Stimulated activated CD8-positive, alpha-beta memory T cell treated with anti-CD3 and anti-CD28 coated beads, Interleukin-7, amount 100 ng/mL, for 48 hours (primary cell): Measurements from ENCODE around the gene SNN.
A peak's percentile ranks its signal among the peaks of the same experiment; 100 is the strongest.

ENCODE experiments used
- DNase-seq, 2 donors: peaks; one replicate each; pipeline ENCODE4 v3.0.0-alpha.2; 2020; ENCODE audit warnings: low read depth in 1 of 2; ENCODE audit errors: extremely low read depth in 1 of 2

SNN gene

DNA sequence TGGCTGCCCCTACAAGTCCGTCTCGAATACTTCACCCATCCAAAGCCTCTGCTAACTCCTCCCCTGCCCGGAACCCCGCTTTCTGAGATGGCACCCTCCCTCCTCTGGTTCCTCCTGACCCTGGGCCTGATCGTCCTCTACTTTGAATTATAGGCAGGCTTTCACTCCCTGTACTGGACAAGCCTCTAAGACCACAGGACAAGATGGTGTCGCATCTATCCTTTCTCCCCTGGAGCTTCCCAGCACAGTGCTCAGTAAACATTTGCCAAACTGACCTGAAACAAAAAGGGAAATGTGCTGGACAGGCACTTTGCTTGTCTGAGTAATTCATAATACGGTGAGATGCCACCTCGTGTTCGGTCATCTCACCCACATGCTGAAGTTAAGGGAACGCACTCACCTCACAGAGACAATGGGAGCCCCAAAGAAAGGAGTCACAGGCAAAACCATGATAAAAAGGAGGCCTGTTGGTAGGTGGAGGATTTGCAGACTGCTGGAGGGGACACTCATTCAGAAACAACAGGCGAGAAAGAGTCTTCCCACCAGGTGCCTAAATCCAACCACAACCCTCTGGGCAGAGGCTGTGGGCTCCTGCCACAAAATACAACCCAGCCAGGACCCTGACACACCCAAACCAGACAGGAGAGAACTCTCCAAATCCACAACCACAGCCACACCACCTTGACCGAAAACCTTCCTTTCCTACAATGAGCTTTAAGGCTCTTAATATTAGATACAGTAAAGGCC is 28.2 kb downstream of the SNN start:
- peak in 1 of 2 donors; percentile 12 for DNase-seq

- no peak for DNase-seq
Observed at GRCh38 chr16:11697319-11697718, 29.1 kb downstream of the SNN start.

- peak in 1 of 2 donors; percentile 24 for DNase-seq
Observed at GRCh38 chr16:11698271-11698689, 30.0 kb downstream of the SNN start.

- DNase-seq, result no peak
Observed at GRCh38 chr16:11699234-11699894, 31.1 kb downstream of the SNN start.

DNA sequence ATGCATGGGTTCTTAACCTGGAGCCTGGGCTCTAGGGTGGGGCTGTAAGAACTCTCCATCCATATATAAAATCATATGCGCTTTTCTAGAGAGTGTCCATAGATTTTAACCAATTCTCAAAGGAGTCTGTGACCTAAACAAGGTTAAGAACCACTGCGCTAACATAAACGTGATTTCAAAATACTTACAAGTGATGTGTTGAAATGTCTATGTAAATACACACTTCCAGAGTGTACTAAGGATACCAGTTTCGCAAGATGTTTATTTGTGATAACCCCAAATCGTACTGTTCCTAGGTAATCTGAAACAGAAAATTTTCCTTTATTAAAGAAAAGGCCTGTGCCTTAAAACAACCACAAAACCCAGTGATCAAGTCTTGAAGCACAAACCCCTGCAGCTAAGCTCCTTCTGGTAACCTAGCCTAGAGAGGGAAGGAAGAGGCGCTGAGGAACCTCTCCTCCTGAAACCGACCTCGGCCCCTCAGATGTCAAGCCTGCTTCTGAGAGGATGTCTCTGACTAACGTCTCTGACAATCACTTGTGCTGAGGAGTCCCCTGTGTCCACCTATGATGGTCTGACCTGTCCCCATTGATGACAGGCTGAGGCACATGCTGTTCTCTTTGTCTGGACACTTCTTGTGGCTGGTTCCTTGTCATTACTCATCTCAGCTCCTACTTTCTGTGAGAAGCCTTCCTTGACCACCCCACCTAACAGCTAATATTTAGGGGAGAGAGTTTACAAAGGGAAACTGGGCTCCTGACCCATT is 32.2 kb downstream of the SNN start:
- no peak for DNase-seq

GRCh38 chr16:11705311-11706025 is 37.2 kb downstream of the SNN start:
- no peak for DNase-seq

- DNase-seq, result no peak
Observed at GRCh38 chr16:11706180-11706742, 38.0 kb downstream of the SNN start.

GRCh38 chr16:11707679-11708197 is 39.5 kb downstream of the SNN start:
- no peak for DNase-seq

- DNase-seq, result no peak
Observed at GRCh38 chr16:11708421-11708820, 40.2 kb downstream of the SNN start.

GRCh38 chr16:11711662-11712061 is 43.4 kb downstream of the SNN start:
- no peak for DNase-seq

DNA sequence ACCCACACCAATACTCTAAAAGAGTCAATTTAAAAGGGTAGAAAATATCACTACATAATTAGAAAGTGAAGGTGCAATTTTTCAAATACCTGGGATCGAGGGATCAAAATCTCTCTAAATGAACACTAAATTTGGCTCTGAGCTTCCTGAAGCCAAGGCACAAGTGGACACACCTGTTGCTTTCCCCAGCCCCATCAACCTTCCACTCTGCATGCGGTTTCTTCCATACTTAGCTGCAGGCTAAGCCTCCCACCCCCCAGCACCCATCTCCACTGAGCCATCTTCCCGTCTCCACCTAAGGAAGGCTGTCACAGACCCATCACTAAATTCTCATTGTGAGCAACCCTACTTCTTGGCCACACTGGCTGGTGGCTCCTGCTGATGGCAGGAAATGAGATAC is 43.9 kb downstream of the SNN start:
- no peak for DNase-seq

DNA sequence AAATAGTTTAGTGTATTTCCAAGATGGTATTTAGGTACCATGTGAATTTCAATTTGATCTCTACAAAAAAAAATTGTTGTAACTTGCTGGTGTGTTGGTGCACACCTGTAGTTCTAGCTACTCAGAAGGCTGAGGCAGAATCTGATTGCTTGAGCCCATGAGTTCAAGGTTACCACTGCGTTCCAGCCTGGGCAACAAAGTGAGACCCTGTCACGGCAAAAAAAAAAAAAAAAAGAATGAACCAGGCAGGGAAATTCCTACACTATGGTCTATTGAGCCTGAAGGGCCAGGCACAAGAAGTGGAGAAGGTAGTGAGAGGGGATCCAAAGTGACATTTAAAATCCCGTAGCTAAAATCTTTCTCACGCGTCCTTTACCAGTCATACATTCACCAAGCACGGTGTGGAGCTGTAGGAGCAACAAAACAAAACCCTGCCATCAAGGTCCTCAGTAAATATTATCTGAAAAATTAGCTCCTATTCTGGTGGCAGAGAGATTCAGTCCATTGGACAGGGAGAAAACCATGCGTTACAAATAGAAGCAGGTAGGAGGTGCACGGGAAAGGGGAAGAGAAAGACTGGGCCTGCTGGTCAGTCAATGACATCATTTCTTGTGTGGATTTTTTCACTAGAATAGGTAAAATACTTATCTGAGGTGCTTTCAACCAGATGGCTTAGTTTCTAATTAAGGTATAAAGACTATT is 47.1 kb downstream of the SNN start:
- DNase-seq, result no peak

DNA sequence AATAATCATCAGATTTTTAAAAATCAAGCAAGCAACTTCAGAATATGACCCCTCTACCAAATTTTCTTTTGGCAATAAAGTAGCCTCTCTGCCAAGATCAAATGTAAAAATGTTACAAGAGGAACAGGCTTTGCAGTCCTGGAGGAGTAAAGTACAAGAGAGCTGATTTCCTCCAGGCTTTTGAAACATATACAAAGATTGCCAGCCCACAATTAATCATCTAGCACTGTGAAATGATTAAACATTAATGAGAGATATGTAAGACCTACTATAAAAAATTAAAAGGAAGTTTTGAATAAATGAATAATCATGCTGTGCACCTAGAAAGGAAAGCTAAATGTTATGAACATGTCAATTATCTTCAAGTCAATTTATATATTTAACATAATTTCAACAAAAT is 48.1 kb downstream of the SNN start:
- no peak for DNase-seq

DNA sequence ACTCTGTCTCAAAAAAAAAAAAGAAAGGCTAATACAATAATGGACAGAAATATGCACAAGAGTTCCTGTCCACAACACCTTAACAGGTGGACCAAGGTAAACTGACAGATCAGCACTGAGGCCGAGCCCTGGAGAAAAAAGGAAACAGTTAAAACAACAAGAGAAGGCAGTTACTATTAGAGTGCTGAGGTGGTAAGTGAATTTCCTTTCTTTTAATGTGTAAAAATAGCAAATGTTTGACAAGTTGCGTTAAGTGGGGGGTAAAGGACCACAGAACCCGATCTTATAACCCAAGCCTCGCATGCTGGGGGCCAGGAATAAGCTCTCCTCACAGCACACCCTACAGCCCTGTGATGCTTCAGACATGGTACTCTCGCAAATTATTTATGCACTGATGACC is 49.6 kb downstream of the SNN start:
- no peak for DNase-seq

GRCh38 chr16:11719171-11719570 is 50.9 kb downstream of the SNN start:
- no peak for DNase-seq

DNA sequence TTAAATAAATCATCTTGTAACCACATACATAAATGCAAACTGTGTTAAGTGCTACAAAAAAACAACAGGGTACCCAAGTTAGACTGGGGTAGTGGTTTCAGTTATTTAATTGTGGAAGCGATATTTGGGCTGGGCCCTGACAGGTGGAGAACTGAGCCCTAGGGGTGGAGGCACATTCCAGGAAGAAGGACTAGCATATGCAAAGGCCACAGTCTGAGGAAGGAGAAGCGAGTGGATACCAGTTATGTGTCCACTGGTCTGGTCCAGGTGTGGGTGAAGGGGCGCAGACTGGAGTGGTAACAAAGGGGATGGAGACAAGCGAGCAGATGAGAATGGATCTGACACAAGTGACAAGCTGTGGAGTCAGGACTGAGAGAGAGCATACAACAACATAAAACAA is 51.5 kb downstream of the SNN start:
- no peak for DNase-seq

GRCh38 chr16:11721781-11722467 is 53.7 kb downstream of the SNN start:
- no peak for DNase-seq

DNA sequence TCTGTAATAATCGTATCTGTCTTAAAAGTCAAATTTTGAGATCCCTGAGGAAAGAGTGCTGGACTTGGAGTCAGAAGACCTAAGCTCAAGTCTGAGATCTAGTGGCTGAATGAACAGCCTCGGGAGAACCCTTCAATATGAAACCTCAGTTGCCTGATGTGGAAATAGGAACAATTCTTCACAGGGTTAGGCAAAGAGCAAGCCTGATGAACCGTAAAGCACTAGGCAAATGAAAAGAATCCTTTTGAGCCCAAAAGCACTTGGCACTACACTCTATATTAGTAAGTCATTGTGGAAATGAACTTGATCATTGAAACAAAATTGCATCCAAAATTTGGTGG is 54.2 kb downstream of the SNN start:
- DNase-seq, result no peak

DNA sequence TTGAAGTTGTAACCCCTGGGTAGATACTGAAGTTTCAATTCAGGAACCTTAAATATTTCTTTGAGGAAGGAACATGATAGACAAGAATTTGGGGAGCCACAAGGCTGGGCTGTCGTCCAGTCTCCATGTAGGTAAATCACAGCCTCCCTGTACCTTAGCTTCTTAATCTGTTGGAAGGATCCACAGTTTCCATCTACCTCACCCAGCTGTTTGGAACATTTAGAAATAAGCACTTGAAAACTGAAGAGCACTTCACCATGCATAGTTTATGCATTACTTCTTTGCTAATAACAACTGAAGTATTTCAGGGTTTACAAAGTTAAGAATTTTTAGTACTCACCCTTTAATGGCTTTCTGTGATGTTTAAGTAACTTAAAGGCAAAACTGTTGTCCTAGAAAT is 57.2 kb downstream of the SNN start:
- DNase-seq, result no peak

GRCh38 chr16:11726008-11726407 is 57.8 kb downstream of the SNN start:
- DNase-seq, result no peak
